ENCODE measurements around the gene SUPT4H1. TPM values are rescaled to one million over a fixed set of nuclear protein-coding genes. Genes with fewer than 3 reads are reported as not detected.

The SUPT4H1 gene
- total RNA-seq, 4 donors from 2014 or later, result 34.5 to 38.0 (median 35.2) TPM

- Histone ChIP-seq H3K4me3 (no peak overlapping the region), H3K27me3 (no peaks in the 10 kb centered on the region), H3K9me3 (no peaks in the 10 kb centered on the region), H3K4me1 (no peaks in the 10 kb centered on the region), H3K27ac (no peak overlapping the region), H3K36me3 (no peaks in the 10 kb centered on the region)
- WGBS, 2 donors, result 59 to 66% methylated on average over 4 of the region's 4 CpGs
- TF ChIP-seq EP300 (IDR thresholded peaks at IDR 0.05) (no peak), POLR2A (IDR thresholded peaks at IDR 0.05) (no peak)
- TF ChIP-seq, protein P1, sequence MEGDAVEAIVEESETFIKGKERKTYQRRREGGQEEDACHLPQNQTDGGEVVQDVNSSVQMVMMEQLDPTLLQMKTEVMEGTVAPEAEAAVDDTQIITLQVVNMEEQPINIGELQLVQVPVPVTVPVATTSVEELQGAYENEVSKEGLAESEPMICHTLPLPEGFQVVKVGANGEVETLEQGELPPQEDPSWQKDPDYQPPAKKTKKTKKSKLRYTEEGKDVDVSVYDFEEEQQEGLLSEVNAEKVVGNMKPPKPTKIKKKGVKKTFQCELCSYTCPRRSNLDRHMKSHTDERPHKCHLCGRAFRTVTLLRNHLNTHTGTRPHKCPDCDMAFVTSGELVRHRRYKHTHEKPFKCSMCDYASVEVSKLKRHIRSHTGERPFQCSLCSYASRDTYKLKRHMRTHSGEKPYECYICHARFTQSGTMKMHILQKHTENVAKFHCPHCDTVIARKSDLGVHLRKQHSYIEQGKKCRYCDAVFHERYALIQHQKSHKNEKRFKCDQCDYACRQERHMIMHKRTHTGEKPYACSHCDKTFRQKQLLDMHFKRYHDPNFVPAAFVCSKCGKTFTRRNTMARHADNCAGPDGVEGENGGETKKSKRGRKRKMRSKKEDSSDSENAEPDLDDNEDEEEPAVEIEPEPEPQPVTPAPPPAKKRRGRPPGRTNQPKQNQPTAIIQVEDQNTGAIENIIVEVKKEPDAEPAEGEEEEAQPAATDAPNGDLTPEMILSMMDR (IDR thresholded peaks at IDR 0.05), result no peak
- no peak for DNase-seq (ENCODE audit: low spot score in 2 of 2)
These were observed 44.2 kb upstream of the SUPT4H1 start for GRCh38 chr17:58396173-58396572.

GRCh38 chr17:58394534-58395223, 42.7 kb upstream of the SUPT4H1 start:
- Histone ChIP-seq H3K36me3 (no peaks in the 10 kb centered on the region), H3K27me3 (no peaks in the 10 kb centered on the region), H3K9me3 (no peaks in the 10 kb centered on the region), H3K4me3 (no peak overlapping the region), H3K4me1 (no peaks in the 10 kb centered on the region), H3K27ac (no peak overlapping the region)
- TF ChIP-seq, protein P1 (IDR thresholded peaks at IDR 0.05), result no peak
- TF ChIP-seq POLR2A (IDR thresholded peaks at IDR 0.05) (no peak), EP300 (IDR thresholded peaks at IDR 0.05) (no peak)
- no peak for DNase-seq (ENCODE audit: low spot score in 2 of 2)
- 81 to 91% methylated on average over 3 of the region's 3 CpGs for WGBS, 2 donors

DNA sequence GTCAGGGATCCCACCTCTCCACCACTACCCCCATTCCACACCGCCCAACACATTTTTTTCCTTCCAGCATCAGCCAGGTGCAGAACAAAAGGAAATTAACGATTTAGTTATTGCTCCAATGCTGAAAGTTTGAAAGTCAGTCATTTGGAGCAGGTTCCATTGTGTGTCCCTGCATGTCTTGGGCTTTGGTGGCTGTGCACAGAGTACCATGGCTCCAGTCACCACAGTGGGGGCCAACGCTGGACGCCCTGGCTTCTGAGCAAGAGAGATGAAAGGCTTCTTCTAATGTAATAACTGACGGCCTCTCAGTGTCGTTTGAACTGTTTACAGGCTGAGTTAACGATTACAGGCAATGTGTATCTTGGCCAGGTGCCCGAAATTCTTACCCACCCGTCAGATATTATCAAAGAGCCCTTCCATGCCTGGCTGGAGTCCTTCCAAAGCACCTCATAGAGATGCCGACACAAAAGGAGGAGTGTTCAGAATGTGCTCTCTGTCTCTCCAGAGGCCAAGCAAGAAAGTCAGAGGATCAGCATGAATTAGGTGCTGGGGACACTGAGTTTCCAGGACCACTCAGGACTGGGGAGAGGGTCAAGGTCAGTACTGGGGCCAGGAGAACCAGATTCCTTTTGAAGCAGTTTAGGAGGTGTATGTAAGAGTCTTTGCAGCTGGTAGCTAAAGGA, 39.4 kb upstream of the SUPT4H1 start:
- Histone ChIP-seq H3K27ac (no peak overlapping the region), H3K4me3 (no peak overlapping the region), H3K4me1 (no peaks in the 10 kb centered on the region), H3K9me3 (no peaks in the 10 kb centered on the region), H3K36me3 (no peaks in the 10 kb centered on the region), H3K27me3 (no peaks in the 10 kb centered on the region)
- TF ChIP-seq EP300 (IDR thresholded peaks at IDR 0.05), result no peak
- TF ChIP-seq, protein P1 (IDR thresholded peaks at IDR 0.05), result no peak
- no peak for TF ChIP-seq POLR2A (IDR thresholded peaks at IDR 0.05)
- DNase-seq (ENCODE audit: low spot score in 2 of 2), result no peak
- WGBS, 2 donors, result 27 to 29% methylated on average over 10 of the region's 10 CpGs

DNA sequence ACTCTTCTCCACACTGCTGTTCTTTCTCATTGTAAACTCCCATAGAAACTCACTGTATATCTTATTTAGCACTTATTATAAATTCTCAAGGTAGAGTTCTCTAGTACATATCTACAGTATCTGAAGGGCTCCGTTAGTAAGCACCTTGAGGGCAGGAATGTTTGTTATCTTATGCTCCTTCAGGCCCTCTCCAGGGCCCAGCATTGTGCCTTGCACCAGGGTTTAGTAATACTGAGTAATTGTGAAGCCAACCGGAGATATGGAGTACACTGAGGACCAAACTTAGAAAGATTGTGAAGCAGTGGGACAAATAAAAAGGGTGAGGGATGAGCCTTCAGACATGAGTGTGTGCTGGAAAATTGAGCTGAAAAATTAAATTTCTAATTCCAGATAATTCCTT, 38.9 kb upstream of the SUPT4H1 start:
- no peaks in the 10 kb centered on the region for H3K9me3 ChIP-seq
- no peaks in the 10 kb centered on the region for H3K4me1 ChIP-seq
- no peak for DNase-seq (ENCODE audit: low spot score in 2 of 2)
- H3K27me3 ChIP-seq, result no peaks in the 10 kb centered on the region
- TF ChIP-seq, protein P1 (IDR thresholded peaks at IDR 0.05), result no peak
- TF ChIP-seq EP300 (IDR thresholded peaks at IDR 0.05) (no peak), POLR2A (IDR thresholded peaks at IDR 0.05) (no peak)
- WGBS, 2 donors, result 86 to 95% methylated on average over 2 of the region's 2 CpGs
- H3K27ac ChIP-seq, result no peak overlapping the region
- H3K4me3 ChIP-seq, result no peak overlapping the region
- H3K36me3 ChIP-seq, result no peaks in the 10 kb centered on the region
